Panc1 (cell line): ENCODE results near the gene LRATD1. TPM values are rescaled to one million over a fixed set of nuclear protein-coding genes. Genes with fewer than 3 reads are reported as not detected.

Experiments used
- ATAC-seq: fragments of 200-7000 bp; cut with Tn5 transposase; 2 replicates; pipeline ENCODE4 v1.9.1; 2020; ENCODE audit warnings: mild to moderate bottlenecking, moderate library complexity
- BruUV-seq: library from RNA; stranded (reverse); fragments of 400-500 nt; replicated peaks from 2 replicates; lab custom pipeline; 2021; lab: Mats Ljungman, UMichigan
- CTCF ChIA-PET: fragments of 300-600 bp; sonication (Branson Sonifier 250); formaldehyde crosslinking; loops from one replicate; lab custom pipeline; 2022; ENCODE audit warnings: antibody characterized with exemption; lab: Charles Lee
- POLR2A ChIA-PET: fragments of 300-600 bp; sonication (Branson Sonifier 250); formaldehyde crosslinking; loops from one replicate; lab custom pipeline; 2022; ENCODE audit warnings: antibody characterized with exemption; lab: Charles Lee
- DNase-seq: peaks from one replicate; pipeline ENCODE4 v3.0.0-alpha.2; 2010; ENCODE audit warnings: low read depth, low spot score
- H3K27ac ChIP-seq: 2 replicates; pipeline ENCODE4 v1.5.1; 2011; ENCODE audit warnings: mild to moderate bottlenecking, low read length, inconsistent platforms
- H3K27me3 ChIP-seq: fragments of 200-500 bp; sonication (Bioruptor generic); 2 replicates; pipeline ENCODE4 v1.6.0; 2014; ENCODE audit warnings: low read length, inconsistent platforms; ENCODE audit not compliant: control insufficient read depth, insufficient read depth
- H3K36me3 ChIP-seq: fragments of 200-500 bp; sonication (Bioruptor generic); 2 replicates; pipeline ENCODE4 v1.5.1; 2014; ENCODE audit warnings: inconsistent platforms, mild to moderate bottlenecking, low read length, moderate library complexity; ENCODE audit not compliant: control insufficient read depth, insufficient read depth
- H3K4me1 ChIP-seq: 2 replicates; pipeline ENCODE4 v1.5.1; 2011; ENCODE audit warnings: inconsistent platforms, mild to moderate bottlenecking, low read length, moderate library complexity; ENCODE audit not compliant: control insufficient read depth, insufficient read depth
- H3K4me3 ChIP-seq, 2 experiments: 2 replicates each; pipeline ENCODE4 v1.5.1; 2011 to 2012; ENCODE audit warnings: low read depth in 2 of 2, low read length in 2 of 2, mild to moderate bottlenecking in 2 of 2, inconsistent platforms in 1 of 2, moderate library complexity in 1 of 2
- H3K9me3 ChIP-seq: fragments of 200-500 bp; sonication (Bioruptor generic); 2 replicates; pipeline ENCODE4 v1.5.1; 2014; ENCODE audit warnings: low read depth, mild to moderate bottlenecking, inconsistent platforms, low read length, moderate library complexity; ENCODE audit not compliant: control insufficient read depth, insufficient read depth
- POLR2AphosphoS5 ChIP-seq: IDR thresholded peaks from 2 replicates; pipeline ENCODE4 v1.6.1; 2012; ENCODE audit warnings: mild to moderate bottlenecking, low read depth, low read length, moderate library complexity
- SIN3A ChIP-seq: IDR thresholded peaks from 2 replicates; pipeline ENCODE4 v1.6.1; 2012; ENCODE audit warnings: low read depth, mild to moderate bottlenecking, low read length, moderate library complexity, borderline replicate concordance; ENCODE audit not compliant: insufficient read depth
- TCF7L2 ChIP-seq: IDR thresholded peaks from 2 replicates; pipeline ENCODE4 v1.6.1; 2011; ENCODE audit warnings: mild to moderate bottlenecking, low read depth, low read length, inconsistent platforms
- in situ Hi-C: cut with HindIII; loops from 2 replicates; pipeline ENCODE4 v1.10.0; 2016; ENCODE audit warnings: low sequenced_read_pairs, low pct_unique_long_range_greater_than_20kb
- intact Hi-C: fragments of 100-400 bp; cut with micrococcal nuclease; formaldehyde crosslinking; loops from one replicate; pipeline ENCODE4 v1.10.0; 2022; ENCODE audit not compliant: unreplicated experiment
- total RNA-seq: library from RNA; stranded (reverse); gene quantifications from one replicate; pipeline ENCODE4 v1.2.1, GENCODE V29; 2021; ENCODE audit not compliant: unreplicated experiment
- TF ChIP-seq, protein P1 (sequence below), 2 experiments: IDR thresholded peaks; 2 replicates each; pipeline ENCODE4 v1.6.1; 2011 to 2012; ENCODE audit warnings: low read depth in 2 of 2, control low read depth in 1 of 2, low read length in 1 of 2, mild to moderate bottlenecking in 1 of 2, moderate library complexity in 1 of 2; ENCODE audit not compliant: insufficient read depth in 1 of 2
- TF ChIP-seq, protein P2 (sequence below): fragments of 450-650 bp; IDR thresholded peaks from 2 replicates; pipeline ENCODE4 v1.5.1; 2017; ENCODE audit warnings: mild to moderate bottlenecking

The LRATD1 gene
- total RNA-seq, 1 experiment from 2014 or later, result 0.05 TPM

DNA sequence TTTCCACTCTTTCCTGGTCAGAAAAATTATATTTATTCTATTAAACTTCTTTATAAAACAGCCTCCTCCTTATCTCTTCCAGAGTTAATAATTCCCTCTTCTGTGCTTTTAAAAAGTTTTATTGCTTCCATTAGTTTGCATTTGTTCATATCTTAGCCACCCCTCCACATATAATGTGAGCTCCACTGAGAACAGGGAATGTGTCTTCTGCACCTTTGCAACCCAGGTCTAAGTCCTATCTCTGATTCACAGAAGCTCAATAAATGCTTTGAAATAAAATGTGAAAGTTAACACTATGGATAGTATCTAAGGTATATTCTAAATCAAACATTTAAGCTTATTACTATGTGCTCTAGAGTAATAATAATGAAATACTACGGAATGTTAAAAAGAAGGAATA, 9.3 kb upstream of the LRATD1 start:
- ATAC-seq, result no peak
- no peaks in the 10 kb centered on the region for H3K4me1 ChIP-seq
- H3K27ac ChIP-seq, result no peak overlapping the region
- intact Hi-C loops, result no loop called here
- no peaks in the 10 kb centered on the region; the same call in 1 of the 2 replicates for H3K27me3 ChIP-seq
- no peak for TF ChIP-seq TCF7L2
- TF ChIP-seq, protein P1, sequence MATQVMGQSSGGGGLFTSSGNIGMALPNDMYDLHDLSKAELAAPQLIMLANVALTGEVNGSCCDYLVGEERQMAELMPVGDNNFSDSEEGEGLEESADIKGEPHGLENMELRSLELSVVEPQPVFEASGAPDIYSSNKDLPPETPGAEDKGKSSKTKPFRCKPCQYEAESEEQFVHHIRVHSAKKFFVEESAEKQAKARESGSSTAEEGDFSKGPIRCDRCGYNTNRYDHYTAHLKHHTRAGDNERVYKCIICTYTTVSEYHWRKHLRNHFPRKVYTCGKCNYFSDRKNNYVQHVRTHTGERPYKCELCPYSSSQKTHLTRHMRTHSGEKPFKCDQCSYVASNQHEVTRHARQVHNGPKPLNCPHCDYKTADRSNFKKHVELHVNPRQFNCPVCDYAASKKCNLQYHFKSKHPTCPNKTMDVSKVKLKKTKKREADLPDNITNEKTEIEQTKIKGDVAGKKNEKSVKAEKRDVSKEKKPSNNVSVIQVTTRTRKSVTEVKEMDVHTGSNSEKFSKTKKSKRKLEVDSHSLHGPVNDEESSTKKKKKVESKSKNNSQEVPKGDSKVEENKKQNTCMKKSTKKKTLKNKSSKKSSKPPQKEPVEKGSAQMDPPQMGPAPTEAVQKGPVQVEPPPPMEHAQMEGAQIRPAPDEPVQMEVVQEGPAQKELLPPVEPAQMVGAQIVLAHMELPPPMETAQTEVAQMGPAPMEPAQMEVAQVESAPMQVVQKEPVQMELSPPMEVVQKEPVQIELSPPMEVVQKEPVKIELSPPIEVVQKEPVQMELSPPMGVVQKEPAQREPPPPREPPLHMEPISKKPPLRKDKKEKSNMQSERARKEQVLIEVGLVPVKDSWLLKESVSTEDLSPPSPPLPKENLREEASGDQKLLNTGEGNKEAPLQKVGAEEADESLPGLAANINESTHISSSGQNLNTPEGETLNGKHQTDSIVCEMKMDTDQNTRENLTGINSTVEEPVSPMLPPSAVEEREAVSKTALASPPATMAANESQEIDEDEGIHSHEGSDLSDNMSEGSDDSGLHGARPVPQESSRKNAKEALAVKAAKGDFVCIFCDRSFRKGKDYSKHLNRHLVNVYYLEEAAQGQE (IDR thresholded peaks at IDR 0.05; ENCODE audit: insufficient read depth in 1 of 2, low read depth in 2 of 2, low read length in 1 of 2), result no peak
- ChIA-PET POLR2A (no interaction called here), CTCF (interaction anchor here (0.6 kb wide), 1 partner anchor 774 kb away, joined by 3 read pairs; no protein-coding TSS in a partner anchor)
- H3K36me3 ChIP-seq, result no peaks in the 10 kb centered on the region
- in situ Hi-C loops, result no loop called here
- H3K9me3 ChIP-seq, result no peaks in the 10 kb centered on the region
- no peak overlapping the region for H3K4me3 ChIP-seq
- BruUV-seq, result no TSS peak
- no peak for DNase-seq

DNA sequence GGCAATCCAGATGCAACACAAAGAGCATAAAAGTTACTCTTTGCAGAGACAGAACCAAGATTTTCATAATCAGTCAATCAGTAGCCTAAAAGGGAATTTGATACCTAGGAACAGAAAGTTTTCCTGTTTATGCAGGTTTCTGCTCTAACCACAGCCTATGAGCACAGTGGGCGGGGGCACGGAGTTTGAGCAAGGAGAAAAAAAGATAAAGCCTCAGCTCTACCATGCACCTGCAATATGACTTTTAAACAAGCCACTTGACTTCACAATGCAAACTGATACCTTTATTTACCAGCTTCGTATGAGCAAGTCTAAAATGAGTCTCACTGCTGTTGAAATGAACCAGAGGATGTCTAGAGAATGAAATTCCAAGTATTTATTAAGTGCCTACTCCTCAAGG, 5.6 kb upstream of the LRATD1 start:
- Histone ChIP-seq H3K27ac (no peak overlapping the region), H3K36me3 (no peaks in the 10 kb centered on the region), H3K9me3 (no peaks in the 10 kb centered on the region), H3K27me3 (no peaks in the 10 kb centered on the region), H3K4me3 (no peak overlapping the region), H3K4me1 (no peaks in the 10 kb centered on the region)
- no TSS peak for BruUV-seq
- ChIA-PET POLR2A (no interaction called here), CTCF (no interaction called here)
- TF ChIP-seq, protein P2, sequence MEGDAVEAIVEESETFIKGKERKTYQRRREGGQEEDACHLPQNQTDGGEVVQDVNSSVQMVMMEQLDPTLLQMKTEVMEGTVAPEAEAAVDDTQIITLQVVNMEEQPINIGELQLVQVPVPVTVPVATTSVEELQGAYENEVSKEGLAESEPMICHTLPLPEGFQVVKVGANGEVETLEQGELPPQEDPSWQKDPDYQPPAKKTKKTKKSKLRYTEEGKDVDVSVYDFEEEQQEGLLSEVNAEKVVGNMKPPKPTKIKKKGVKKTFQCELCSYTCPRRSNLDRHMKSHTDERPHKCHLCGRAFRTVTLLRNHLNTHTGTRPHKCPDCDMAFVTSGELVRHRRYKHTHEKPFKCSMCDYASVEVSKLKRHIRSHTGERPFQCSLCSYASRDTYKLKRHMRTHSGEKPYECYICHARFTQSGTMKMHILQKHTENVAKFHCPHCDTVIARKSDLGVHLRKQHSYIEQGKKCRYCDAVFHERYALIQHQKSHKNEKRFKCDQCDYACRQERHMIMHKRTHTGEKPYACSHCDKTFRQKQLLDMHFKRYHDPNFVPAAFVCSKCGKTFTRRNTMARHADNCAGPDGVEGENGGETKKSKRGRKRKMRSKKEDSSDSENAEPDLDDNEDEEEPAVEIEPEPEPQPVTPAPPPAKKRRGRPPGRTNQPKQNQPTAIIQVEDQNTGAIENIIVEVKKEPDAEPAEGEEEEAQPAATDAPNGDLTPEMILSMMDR, result no peak
- TF ChIP-seq POLR2AphosphoS5, result no peak
- no peak for TF ChIP-seq SIN3A
- TF ChIP-seq, protein P1 (IDR thresholded peaks at IDR 0.05; ENCODE audit: insufficient read depth in 1 of 2, low read depth in 2 of 2, low read length in 1 of 2), result no peak
- TF ChIP-seq TCF7L2, result no peak
- DNase-seq (no peak), ATAC-seq (no peak)
- in situ Hi-C loops, result no loop called here
- intact Hi-C loops, result no loop called here
